ENCODE data around the gene IL17C.

IL17C gene

DNA sequence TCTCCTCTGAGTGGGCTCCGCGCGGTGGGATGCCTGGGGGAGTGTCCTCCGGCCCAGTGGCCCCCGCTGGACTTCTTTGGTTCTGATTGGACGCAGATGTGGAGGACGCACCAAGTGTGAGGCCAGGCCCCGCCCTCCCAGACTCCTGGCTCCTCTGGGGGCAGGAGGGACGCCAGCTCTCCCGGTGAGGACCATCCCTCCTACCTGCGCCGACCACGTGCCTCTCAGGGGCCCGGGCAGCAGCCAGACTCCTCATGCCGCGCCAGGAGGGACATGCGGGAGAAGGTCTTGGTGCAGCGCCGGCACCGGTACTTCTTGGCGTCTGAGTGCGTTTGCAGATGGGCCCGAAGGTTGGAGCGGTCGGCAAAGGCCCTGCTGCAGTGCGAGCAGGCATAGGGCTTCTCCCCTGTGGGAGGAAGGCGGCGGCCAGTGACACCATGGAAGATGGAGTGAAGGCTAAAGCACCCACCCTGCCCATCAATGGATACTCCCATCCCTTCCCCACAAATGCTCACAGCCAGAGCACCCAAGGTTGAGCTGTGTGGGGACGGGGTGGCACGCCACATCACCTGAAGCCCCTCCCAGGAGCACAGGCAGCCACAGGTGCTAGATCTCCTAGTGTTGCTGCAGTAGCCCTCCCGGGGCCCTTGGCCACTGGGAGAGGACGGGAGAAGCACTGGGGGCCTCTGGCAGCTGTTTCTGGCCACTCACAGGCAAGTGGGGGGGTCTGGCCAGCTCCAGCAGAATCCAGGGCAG is 40.0 kb downstream of the IL17C start:
- no peak for DNase-seq (ENCODE audit: low read depth)
- H3K4me3 ChIP-seq (ENCODE audit: low read depth, low read length): no peak overlapping the region
- TF ChIP-seq, protein P1, sequence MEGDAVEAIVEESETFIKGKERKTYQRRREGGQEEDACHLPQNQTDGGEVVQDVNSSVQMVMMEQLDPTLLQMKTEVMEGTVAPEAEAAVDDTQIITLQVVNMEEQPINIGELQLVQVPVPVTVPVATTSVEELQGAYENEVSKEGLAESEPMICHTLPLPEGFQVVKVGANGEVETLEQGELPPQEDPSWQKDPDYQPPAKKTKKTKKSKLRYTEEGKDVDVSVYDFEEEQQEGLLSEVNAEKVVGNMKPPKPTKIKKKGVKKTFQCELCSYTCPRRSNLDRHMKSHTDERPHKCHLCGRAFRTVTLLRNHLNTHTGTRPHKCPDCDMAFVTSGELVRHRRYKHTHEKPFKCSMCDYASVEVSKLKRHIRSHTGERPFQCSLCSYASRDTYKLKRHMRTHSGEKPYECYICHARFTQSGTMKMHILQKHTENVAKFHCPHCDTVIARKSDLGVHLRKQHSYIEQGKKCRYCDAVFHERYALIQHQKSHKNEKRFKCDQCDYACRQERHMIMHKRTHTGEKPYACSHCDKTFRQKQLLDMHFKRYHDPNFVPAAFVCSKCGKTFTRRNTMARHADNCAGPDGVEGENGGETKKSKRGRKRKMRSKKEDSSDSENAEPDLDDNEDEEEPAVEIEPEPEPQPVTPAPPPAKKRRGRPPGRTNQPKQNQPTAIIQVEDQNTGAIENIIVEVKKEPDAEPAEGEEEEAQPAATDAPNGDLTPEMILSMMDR (conservative IDR thresholded peaks at IDR 0.05; ENCODE audit: low read depth, low read length): no peak

DNA sequence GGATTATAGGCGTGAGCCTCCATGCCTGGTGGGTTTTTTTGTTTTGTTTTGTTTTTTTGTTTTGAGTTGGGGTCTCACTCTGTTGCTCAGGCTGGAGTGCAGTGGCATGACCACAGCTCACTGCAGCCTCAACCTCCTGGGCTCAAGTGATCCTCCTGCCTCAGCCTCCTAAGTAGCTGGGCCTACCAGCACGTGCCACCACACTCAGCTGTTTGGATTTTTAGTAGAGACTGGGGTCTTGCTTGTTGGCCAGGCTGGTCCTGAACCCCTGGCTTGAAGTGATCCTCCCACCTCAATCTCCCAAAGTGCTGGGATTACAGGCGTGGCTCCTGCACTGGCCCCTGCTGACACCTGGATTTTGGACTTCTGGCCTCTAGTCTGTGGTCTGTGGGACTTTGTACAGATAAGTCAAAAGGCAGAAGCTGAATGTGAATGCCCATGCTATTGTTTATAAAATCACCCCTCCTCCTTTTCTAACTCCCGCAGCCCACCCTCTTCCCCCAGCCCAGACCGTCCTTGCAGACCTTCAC is 42.2 kb downstream of the IL17C start:
- no peak for DNase-seq (ENCODE audit: low read depth)
- TF ChIP-seq, protein P1 (conservative IDR thresholded peaks at IDR 0.05; ENCODE audit: low read depth, low read length): no peak
- H3K4me3 ChIP-seq (ENCODE audit: low read depth, low read length): no peak overlapping the region

DNA sequence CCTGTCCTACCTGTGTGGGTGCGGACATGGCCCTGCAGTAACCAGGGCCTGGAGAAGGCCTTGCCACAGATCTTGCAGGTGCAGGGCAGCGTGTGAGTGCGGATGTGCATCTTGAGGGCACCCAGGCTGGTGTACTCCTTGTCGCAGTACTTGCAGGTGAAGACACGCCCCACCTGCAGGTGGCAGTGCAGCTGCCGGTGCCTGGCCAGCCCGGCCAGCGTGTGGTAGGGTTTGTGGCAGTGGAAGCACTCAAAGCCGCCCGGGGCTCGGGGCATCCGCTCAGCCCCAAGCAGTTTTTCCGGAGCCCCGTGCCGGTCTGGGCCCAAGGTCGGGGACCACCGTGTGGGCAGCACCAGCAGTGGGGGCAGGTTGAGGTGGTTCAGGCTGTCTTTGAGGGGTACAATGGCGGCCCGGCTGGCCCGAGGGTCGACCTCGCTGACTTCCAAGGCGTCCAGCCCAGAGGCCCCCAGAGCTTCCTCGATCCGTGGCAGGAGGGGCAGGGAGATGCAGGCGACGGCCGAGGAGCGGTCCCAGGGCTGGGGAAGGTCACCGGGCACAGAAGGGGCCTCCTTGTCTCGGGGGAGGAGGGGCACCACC is 42.8 kb downstream of the IL17C start:
- no peak for DNase-seq (ENCODE audit: low read depth)
- H3K4me3 ChIP-seq (ENCODE audit: low read depth, low read length): no peak overlapping the region
- TF ChIP-seq, protein P1 (conservative IDR thresholded peaks at IDR 0.05; ENCODE audit: low read depth, low read length): peak; percentile 34

DNA sequence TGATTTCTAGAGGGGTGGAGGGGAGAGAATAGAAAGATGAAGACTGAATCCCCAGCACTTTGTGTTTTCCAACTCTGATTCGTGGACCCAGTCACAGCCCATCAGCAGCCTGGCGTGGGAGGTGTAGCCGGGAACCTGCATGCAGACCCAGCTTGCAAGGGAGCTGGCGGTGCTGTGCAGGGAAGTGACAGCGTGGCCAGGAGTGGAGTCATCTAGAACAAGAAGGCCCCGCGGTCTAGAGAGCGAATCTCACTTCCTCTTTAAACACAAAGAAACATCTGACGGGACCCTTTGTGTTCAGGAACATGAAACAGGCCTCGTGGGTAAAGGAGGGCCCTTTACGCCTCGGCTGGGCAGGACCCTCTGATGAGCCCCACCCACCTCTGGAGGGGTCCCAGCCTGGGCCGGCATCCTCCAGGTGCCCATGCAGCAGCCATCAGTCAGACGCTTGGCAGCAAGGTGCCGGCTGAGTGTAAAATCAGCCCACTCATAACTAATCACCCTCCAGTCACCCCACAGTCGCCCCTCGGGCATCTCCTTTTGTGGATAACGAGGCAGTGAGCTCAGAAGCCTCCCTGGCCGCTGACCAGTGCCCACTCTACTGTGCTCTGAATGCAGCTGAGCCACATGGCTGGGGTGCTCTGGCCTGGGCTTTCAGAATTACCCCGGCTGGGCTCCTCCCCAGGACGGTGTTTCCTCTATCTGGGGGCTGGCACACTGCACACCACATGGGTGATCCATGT is 43.5 kb downstream of the IL17C start:
- TF ChIP-seq, protein P1 (conservative IDR thresholded peaks at IDR 0.05; ENCODE audit: low read depth, low read length): no peak
- no peak overlapping the region for H3K4me3 ChIP-seq (ENCODE audit: low read depth, low read length)
- DNase-seq (ENCODE audit: low read depth): no peak

DNA sequence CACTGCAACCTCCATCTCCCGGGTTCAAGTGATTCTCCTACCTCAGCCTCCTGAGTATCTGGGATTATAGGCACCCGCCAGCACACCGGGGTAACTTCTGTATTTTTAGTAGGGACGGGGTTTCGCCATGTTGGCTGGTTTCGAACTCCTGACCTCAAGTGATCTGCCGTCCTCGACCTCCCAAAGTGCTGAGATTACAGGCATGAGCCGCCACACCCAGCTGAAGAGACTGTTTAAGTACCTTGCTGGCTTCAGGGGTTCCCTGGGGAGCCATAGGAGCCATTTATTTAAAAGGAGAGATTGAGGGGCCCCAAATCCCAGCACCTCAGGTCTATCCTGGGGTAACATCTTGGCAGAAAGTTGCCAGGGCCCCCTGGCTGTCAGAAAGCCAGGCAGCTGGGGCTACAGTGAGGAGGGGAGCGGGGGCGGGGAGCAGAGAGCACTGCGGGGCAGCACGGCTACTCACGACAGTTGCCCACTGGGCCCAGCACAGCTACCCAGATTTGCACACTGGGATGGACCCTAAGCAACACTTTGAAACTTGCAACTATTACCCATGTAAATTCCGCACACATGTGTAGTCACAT is 46.3 kb downstream of the IL17C start:
- no peak for DNase-seq (ENCODE audit: low read depth)
- H3K4me3 ChIP-seq (ENCODE audit: low read depth, low read length): no peak overlapping the region
- TF ChIP-seq, protein P1 (conservative IDR thresholded peaks at IDR 0.05; ENCODE audit: low read depth, low read length): no peak

DNA sequence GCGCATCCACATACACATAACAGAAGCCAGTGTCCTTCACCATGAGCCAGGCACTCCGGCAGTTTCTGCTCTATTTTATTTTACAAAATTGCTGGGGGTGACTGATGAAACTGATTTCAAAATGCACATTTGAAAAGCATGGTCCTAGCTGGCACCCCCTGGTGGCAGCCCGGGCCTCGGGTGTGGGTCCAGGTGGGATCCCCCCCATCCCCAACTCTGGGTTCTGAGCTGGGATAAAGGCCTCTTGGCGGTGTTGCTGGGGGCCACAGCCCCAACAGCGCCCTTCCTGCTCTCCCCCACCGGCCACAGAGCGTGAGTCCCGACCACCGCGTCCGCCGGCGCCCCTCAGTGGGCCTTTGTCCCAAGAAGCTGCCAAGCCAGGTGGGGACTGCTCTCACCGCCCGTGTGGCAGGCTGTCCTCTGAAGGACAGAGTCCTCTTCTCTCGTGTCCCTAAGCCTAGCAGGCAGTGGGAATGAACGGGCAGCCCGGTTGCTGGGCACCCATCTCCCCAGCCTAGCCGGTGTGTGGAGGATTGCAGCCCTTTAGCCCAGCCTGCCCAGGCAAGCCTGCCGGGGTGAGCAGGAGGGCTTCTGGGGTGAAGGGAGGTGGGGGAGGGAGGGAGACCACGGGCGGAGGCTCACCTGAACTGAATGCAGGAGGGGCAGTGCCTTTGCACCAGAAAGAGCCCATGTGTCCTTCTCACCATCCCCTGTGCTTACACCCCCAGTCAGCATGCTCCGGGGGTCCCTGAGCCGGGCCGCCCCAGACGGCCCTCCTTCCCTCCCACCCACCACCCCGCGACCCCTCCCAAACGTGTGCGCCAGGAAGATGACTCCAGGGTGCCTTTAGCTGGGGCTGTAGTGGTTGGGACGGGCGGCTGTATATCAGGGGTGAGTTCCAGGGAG is 47.0 kb downstream of the IL17C start:
- peak; percentile 66 for DNase-seq (ENCODE audit: low read depth)
- TF ChIP-seq, protein P1 (conservative IDR thresholded peaks at IDR 0.05; ENCODE audit: low read depth, low read length): peak; percentile 86
- peak overlapping the region; percentile 47 for H3K4me3 ChIP-seq (ENCODE audit: low read depth, low read length)

Data from choroid plexus epithelial cell (primary cell).